ENCODE measurements around the gene NFE2L1. TPM values are rescaled to one million over a fixed set of nuclear protein-coding genes. Genes with fewer than 3 reads are reported as not detected.

The NFE2L1 gene
- total and polyA plus RNA-seq, 2 of the 8 experiments (the other 6 are each of a cell fraction or from before 2014, with no cell fraction given) = 140 to 143 TPM

DNA sequence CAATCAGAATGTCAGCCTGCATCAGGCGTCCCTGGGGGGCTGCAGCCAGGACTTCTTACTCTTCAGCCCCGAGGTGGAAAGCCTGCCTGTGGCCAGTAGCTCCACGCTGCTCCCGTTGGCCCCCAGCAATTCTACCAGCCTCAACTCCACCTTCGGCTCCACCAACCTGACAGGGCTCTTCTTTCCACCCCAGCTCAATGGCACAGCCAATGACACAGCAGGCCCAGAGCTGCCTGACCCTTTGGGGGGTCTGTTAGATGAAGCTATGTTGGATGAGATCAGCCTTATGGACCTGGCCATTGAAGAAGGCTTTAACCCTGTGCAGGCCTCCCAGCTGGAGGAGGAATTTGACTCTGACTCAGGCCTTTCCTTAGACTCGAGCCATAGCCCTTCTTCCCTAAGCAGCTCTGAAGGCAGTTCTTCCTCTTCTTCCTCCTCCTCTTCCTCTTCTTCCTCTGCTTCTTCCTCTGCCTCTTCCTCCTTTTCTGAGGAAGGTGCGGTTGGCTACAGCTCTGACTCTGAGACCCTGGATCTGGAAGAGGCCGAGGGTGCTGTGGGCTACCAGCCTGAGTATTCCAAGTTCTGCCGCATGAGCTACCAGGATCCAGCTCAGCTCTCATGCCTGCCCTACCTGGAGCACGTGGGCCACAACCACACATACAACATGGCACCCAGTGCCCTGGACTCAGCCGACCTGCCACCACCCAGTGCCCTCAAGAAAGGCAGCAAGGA, 10.4 kb downstream of the NFE2L1 start:
- H3K36me3 ChIP-seq (ENCODE audit: control insufficient read depth in 2 of 4, insufficient read depth in 4 of 4, low read length in 3 of 4) = peaks cover 33 to 74% (median 56%) of the 10 kb centered on the region in 4 experiments
- no peak overlapping the region for H4K5ac ChIP-seq (ENCODE audit: insufficient read length, low read depth, low read length)
- H3K4me3 ChIP-seq (ENCODE audit: extremely low read depth in 1 of 4, insufficient read depth in 2 of 4, low read depth in 3 of 4, low read length in 4 of 4) = no peak overlapping the region

More for the DNA sequence above, 10.4 kb downstream of the NFE2L1 start:
- TF ChIP-seq YY1 (IDR thresholded peaks at IDR 0.05; ENCODE audit: low read depth, low read length) (no peak), SP2 (IDR thresholded peaks at IDR 0.05; ENCODE audit: low read length) (no peak), SP1 (IDR thresholded peaks at IDR 0.05; ENCODE audit: low read depth, low read length) (no peak), KDM1A (IDR thresholded peaks at IDR 0.05; ENCODE audit: borderline replicate concordance, low read length) (no peak), MAFK (IDR thresholded peaks at IDR 0.05; ENCODE audit: low read depth, low read length) (no peak), RNF2 (IDR thresholded peaks at IDR 0.05; ENCODE audit: borderline replicate concordance, low read depth, low read length, missing control alignments, poor library complexity, severe bottlenecking) (no peak)
- DNase-seq (ENCODE audit: low read depth in 1 of 2, low spot score in 2 of 2) (no peak), FAIRE-seq (no peak)
- Histone ChIP-seq H3K23me2 (ENCODE audit: low read depth, low read length) (peaks cover 6% of the 10 kb centered on the region; the same call in 1 of the 2 replicates), H3K4me2 (ENCODE audit: insufficient read depth in 1 of 2, low read depth in 2 of 2, low read length in 2 of 2) (no peak overlapping the region; a peak in 2 of 4 replicates), H3K4ac (replicated peaks; ENCODE audit: insufficient read length, low read depth, low read length) (no peak overlapping the region), H3K9ac (replicated peaks in 1 of 4; ENCODE audit: extremely low read depth in 1 of 4, low read depth in 3 of 4, low read length in 3 of 4) (no peak overlapping the region; a peak in 2 of 7 replicates), H2BK20ac (ENCODE audit: low read length) (no peak overlapping the region), H3K27ac (ENCODE audit: low read depth, low read length) (0 out of 2 replicates have a peak overlapping the region, but pooled peaks have one; percentile 7), H3K18ac (ENCODE audit: extremely low read depth, low read length) (no peak overlapping the region), H3K23ac (ENCODE audit: insufficient read length) (no peak overlapping the region), H4K20me1 (replicated peaks in 1 of 2; ENCODE audit: control insufficient read depth in 1 of 2, insufficient read depth in 2 of 2, low read length in 2 of 2) (peaks cover 10 to 23% of the 10 kb centered on the region in 2 experiments), H2BK12ac (ENCODE audit: low read depth, low read length) (no peak overlapping the region; the same call in 1 of the 2 replicates), H4K8ac (ENCODE audit: extremely low read depth, insufficient read depth, low read length) (peak overlapping the region; percentile 31), H3K9me3 (ENCODE audit: insufficient read depth in 2 of 2, low read depth in 1 of 2, low read length in 1 of 2) (no peaks in the 10 kb centered on the region), H3K56ac (replicated peaks; ENCODE audit: insufficient read length, low read depth, low read length) (no peak overlapping the region), H2BK120ac (replicated peaks; ENCODE audit: low read depth, low read length) (no peak overlapping the region), H4K91ac (replicated peaks; ENCODE audit: insufficient read length, low read length) (no peak overlapping the region), H3K14ac (ENCODE audit: insufficient read length) (no peak overlapping the region), H3K27me3 (replicated peaks in 1 of 4; ENCODE audit: control insufficient read depth in 3 of 4, extremely low read depth in 1 of 4, insufficient read depth in 3 of 4, low read length in 3 of 4) (no peaks in the 10 kb centered on the region), H3K79me1 (ENCODE audit: low read depth, low read length) (peaks cover 17% of the 10 kb centered on the region), H3K79me2 (ENCODE audit: control insufficient read depth in 1 of 2, insufficient read depth in 2 of 2, low read length in 2 of 2) (peaks cover 0 to 55% of the 10 kb centered on the region in 2 experiments; a peak in 2 of 4 replicates), H2AFZ (ENCODE audit: low read length) (no peak overlapping the region), H2AK5ac (ENCODE audit: low read depth, low read length) (no peak overlapping the region), H2BK5ac (ENCODE audit: low read depth, low read length) (peak overlapping the region; percentile 60; the same call in 1 of the 2 replicates), H3K4me1 (replicated peaks in 1 of 4; ENCODE audit: control insufficient read depth in 3 of 4, insufficient read depth in 4 of 4, low read length in 3 of 4) (peaks cover 4 to 26% (median 17%) of the 10 kb centered on the region in 4 experiments), H2BK15ac (ENCODE audit: low read length) (no peak overlapping the region)
- POLR2A ChIA-PET (ENCODE audit: partially characterized antibody) = interaction anchor here (1.0 to 41.8 kb wide), 9 partner anchors 7 to 129 kb away, joined by 3 to 1227 read pairs (median 9); partner anchors contain the start of genes CBX1, COPZ2, NFE2L1 and SNX11
- 89% methylated on average over 11 of the region's 11 CpGs; no CpG with 5 or more reads in 1 of the 2 experiments for WGBS, 2 experiments (ENCODE audit: extremely low coverage in 1 of 2, insufficient coverage in 1 of 2, insufficient read length in 1 of 2, insufficient replicate concordance in 2 of 2, low coverage in 1 of 2, low lambda C conversion rate in 2 of 2, missing lambda C conversion rate in 1 of 2)
- CTCF ChIA-PET (ENCODE audit: partially characterized antibody) = interaction anchor here (0.7 to 14.5 kb wide), 9 partner anchors 10 to 87 kb away, joined by 3 to 203 read pairs (median 11); partner anchors contain the start of genes CDK5RAP3 and NFE2L1

Measured in H1 (cell line).